Mesendoderm (in vitro differentiated cells): ENCODE data around the gene F10. TPM values are rescaled to one million over a fixed set of nuclear protein-coding genes. Genes with fewer than 3 reads are reported as not detected.

ENCODE experiments used
- DNase-seq: peaks from one replicate; pipeline ENCODE4 v3.0.0; 2013
- H2AK5ac ChIP-seq: 2 replicates; pipeline ENCODE4 v1.6.1; 2013; ENCODE audit warnings: low read length, inconsistent platforms
- H2BK120ac ChIP-seq: 2 replicates; pipeline ENCODE4 v1.6.1; 2013; ENCODE audit warnings: low read depth, mild to moderate bottlenecking, low read length, moderate library complexity, mixed read lengths
- H2BK15ac ChIP-seq: replicated peaks from 2 replicates; pipeline ENCODE4 v1.6.1; 2013; ENCODE audit warnings: low read depth, mild to moderate bottlenecking, moderate library complexity
- H2BK5ac ChIP-seq: 2 replicates; pipeline ENCODE4 v1.6.1; 2013; ENCODE audit warnings: low read length, inconsistent platforms
- H3K18ac ChIP-seq: 2 replicates; pipeline ENCODE4 v1.6.1; 2013; ENCODE audit warnings: mild to moderate bottlenecking, low read length, mixed read lengths
- H3K23ac ChIP-seq: one replicate; pipeline ENCODE4 v1.6.1; 2013; ENCODE audit warnings: low read length
- H3K27ac ChIP-seq: 2 replicates; pipeline ENCODE4 v1.5.1; 2013; ENCODE audit warnings: low read depth, mild to moderate bottlenecking, inconsistent platforms, low read length, moderate library complexity
- H3K27me3 ChIP-seq: 2 replicates; pipeline ENCODE4 v1.6.1; 2013; ENCODE audit warnings: low read length, control low read depth, mild to moderate bottlenecking, inconsistent platforms; ENCODE audit not compliant: insufficient read depth, poor library complexity
- H3K36me3 ChIP-seq: 2 replicates; pipeline ENCODE4 v1.6.1; 2013; ENCODE audit warnings: low read length, inconsistent platforms; ENCODE audit not compliant: control insufficient read depth, insufficient read depth
- H3K4ac ChIP-seq: one replicate; pipeline ENCODE4 v1.6.1; 2013; ENCODE audit warnings: low read depth, mild to moderate bottlenecking, low read length, moderate library complexity
- H3K4me1 ChIP-seq: 2 replicates; pipeline ENCODE4 v1.6.1; 2013; ENCODE audit warnings: low read depth, low read length, inconsistent platforms; ENCODE audit not compliant: control insufficient read depth
- H3K4me2 ChIP-seq: 2 replicates; pipeline ENCODE4 v1.6.1; 2013; ENCODE audit warnings: low read length
- H3K4me3 ChIP-seq: 2 replicates; pipeline ENCODE4 v1.5.1; 2013; ENCODE audit warnings: mild to moderate bottlenecking, low read length
- H3K56ac ChIP-seq: one replicate; pipeline ENCODE4 v1.6.1; 2013; ENCODE audit warnings: low read length
- H3K79me1 ChIP-seq: 2 replicates; pipeline ENCODE4 v1.6.1; 2013; ENCODE audit warnings: low read length, inconsistent platforms
- H3K79me2 ChIP-seq: 2 replicates; pipeline ENCODE4 v1.6.1; 2013; ENCODE audit warnings: mild to moderate bottlenecking, low read length; ENCODE audit not compliant: control insufficient read depth, insufficient read depth
- H3K9ac ChIP-seq: 2 replicates; pipeline ENCODE4 v1.6.1; 2013; ENCODE audit warnings: low read length, inconsistent platforms
- H4K5ac ChIP-seq: one replicate; pipeline ENCODE4 v1.6.1; 2013; ENCODE audit warnings: low read length
- H4K8ac ChIP-seq: one replicate; pipeline ENCODE4 v1.6.1; 2013; ENCODE audit warnings: low read depth, mild to moderate bottlenecking, control low read depth, low read length, moderate library complexity
- WGBS: extraction: QIAGEN DNeasy Blood & Tissue Kit; methylation state at CpG from one replicate; pipeline ENCODE4 v1.1.7; 2013; ENCODE audit warnings: low lambda C conversion rate, missing lambda C conversion rate; ENCODE audit not compliant: insufficient coverage; ENCODE audit errors: extremely low coverage; 5-methylcytosine and 5-hydroxymethylcytosine counted together
- polyA plus RNA-seq, 2 experiments: library from polyadenylated mRNA; stranded (reverse); fragments of 200-250 nt; gene quantifications; one replicate each; pipeline ENCODE4 v1.2.3, GENCODE V29; 2013

Gene F10
- polyA plus RNA-seq (2013, experiment 1 of 2), result 0.62 TPM
- polyA plus RNA-seq (2013, experiment 2 of 2), result 0.45 TPM

DNA sequence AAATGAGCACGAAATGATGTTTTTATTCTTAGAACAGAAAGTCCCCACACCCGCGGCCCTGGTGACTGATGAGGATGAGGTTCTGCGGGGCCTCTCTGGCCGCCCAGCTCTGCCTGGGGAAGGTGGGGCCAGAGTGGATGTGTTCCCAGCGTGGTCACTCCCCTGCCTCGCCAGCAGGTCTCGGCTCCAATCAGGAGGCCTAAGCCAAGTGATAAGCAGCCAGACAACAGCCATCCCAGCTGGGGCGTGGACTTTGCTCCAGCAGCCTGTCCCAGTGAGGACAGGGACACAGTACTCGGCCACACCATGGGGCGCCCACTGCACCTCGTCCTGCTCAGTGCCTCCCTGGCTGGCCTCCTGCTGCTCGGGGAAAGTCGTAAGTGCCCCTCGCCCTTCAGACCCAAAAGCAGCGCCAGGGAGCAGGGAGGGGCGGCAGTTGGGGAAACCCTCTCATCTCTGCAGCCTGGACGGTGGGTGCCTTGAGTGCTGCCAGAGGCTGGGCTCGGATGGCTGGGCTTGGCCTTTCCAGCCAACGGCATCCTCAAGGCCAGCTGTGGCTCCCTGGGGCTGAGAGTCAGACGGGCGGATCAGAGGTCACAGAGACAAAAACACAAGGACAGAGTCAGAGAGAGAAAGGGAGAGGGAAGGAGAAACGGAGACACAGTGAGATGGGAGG is at the start of gene F10:
Gene F10, plus strand, starts transcription at position 250 of the 676 bp plus-strand sequence. Its CDS starts 57 bp downstream, at position 307.
- Histone ChIP-seq H3K56ac (peak within 1 kb of the TSS; percentile 78), H4K8ac (no peak within 1 kb of the TSS), H3K23ac (peak within 1 kb of the TSS; percentile 66), H3K4me2 (no peak within 1 kb of the TSS), H4K5ac (no peak within 1 kb of the TSS), H2AK5ac (no peak within 1 kb of the TSS), H2BK5ac (no peak within 1 kb of the TSS), H3K79me1 (no peaks in the 10 kb centered on the region), H3K79me2 (no peaks in the 10 kb centered on the region), H3K27me3 (no peaks in the 10 kb centered on the region), H3K4me1 (peaks cover 2% of the 10 kb centered on the region), H3K9ac (peak within 1 kb of the TSS; percentile 32), H2BK15ac (no peak within 1 kb of the TSS), H2BK120ac (no peak within 1 kb of the TSS), H3K4me3 (no peak within 1 kb of the TSS), H3K18ac (no peak within 1 kb of the TSS), H3K36me3 (no peaks in the 10 kb centered on the region), H3K27ac (no peak within 1 kb of the TSS), H3K4ac (no peak within 1 kb of the TSS)
- no CpG with 5 or more reads among the region's 23 CpGs for WGBS
- peak; percentile 83 for DNase-seq

DNA sequence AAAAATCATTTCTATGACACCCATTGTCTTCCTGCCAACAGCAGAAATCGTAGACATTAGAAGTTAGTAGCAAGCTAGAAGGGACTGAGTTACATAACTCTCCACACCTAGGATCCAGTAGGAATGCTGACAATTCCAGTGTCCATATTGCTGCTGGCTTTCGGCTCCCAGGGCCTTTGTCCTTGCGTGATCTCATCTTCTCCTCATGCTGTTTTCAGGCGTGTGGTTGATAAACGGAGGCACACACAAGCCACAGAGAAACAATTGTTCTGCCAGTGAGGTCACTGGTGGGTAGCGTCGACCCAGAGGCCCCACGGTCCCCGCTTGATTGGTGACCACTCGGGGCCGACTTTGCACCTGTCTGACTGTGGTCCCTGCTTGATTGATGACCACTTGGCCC is 48.7 kb upstream of the F10 start:
- Histone ChIP-seq H3K4ac (no peak overlapping the region), H3K9ac (no peak overlapping the region), H2BK120ac (no peak overlapping the region), H3K18ac (no peak overlapping the region), H2BK5ac (no peak overlapping the region), H2BK15ac (no peak overlapping the region), H3K79me2 (no peaks in the 10 kb centered on the region), H3K4me1 (no peaks in the 10 kb centered on the region), H3K79me1 (no peaks in the 10 kb centered on the region), H3K56ac (no peak overlapping the region), H4K8ac (no peak overlapping the region), H3K4me3 (no peak overlapping the region), H3K36me3 (no peaks in the 10 kb centered on the region), H3K23ac (no peak overlapping the region), H2AK5ac (no peak overlapping the region), H4K5ac (no peak overlapping the region), H3K27ac (no peak overlapping the region), H3K4me2 (no peak overlapping the region), H3K27me3 (no peaks in the 10 kb centered on the region)
- no CpG with 5 or more reads among the region's 11 CpGs for WGBS
- DNase-seq, result no peak

DNA sequence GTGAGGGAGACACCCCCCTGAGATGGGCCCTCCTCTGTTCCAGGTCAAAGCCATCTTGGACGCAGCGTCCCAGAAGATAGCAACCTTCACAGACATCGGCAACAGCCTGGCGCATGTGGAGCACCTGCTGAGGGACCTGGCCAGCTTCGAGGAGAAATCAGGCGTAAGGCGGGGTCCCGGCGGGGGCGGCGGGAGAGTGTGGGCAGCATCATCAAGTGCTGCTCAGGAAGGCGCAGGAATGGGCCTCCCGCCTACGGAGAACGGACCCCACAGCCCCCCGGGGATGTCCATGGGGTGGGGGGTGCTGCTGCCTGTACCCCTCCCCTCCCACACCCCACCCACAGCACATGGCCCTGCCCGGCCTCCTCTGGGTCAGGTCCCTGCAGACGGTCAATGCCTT is 48.2 kb upstream of the F10 start:
- H2BK5ac ChIP-seq, result no peak overlapping the region
- no peak overlapping the region for H3K4me2 ChIP-seq
- H3K4me1 ChIP-seq, result no peaks in the 10 kb centered on the region
- no peak overlapping the region for H2BK15ac ChIP-seq
- no peak overlapping the region for H4K8ac ChIP-seq
- H2AK5ac ChIP-seq, result no peak overlapping the region
- no peak overlapping the region for H3K4me3 ChIP-seq
- H3K27ac ChIP-seq, result no peak overlapping the region
- no peak overlapping the region for H4K5ac ChIP-seq
- H3K79me2 ChIP-seq, result no peaks in the 10 kb centered on the region
- no peak overlapping the region for H3K4ac ChIP-seq
- H3K18ac ChIP-seq, result no peak overlapping the region
- H3K23ac ChIP-seq, result no peak overlapping the region
- DNase-seq, result no peak
- H2BK120ac ChIP-seq, result no peak overlapping the region
- H3K27me3 ChIP-seq, result no peaks in the 10 kb centered on the region
- no peak overlapping the region for H3K56ac ChIP-seq
- H3K79me1 ChIP-seq, result no peaks in the 10 kb centered on the region
- no CpG with 5 or more reads among the region's 18 CpGs for WGBS
- H3K9ac ChIP-seq, result no peak overlapping the region
- H3K36me3 ChIP-seq, result no peaks in the 10 kb centered on the region

- Histone ChIP-seq H4K8ac (no peak overlapping the region), H3K4me3 (no peak overlapping the region), H3K23ac (no peak overlapping the region), H3K4me1 (no peaks in the 10 kb centered on the region), H4K5ac (no peak overlapping the region), H2BK120ac (no peak overlapping the region), H3K36me3 (no peaks in the 10 kb centered on the region), H3K79me2 (no peaks in the 10 kb centered on the region), H3K4me2 (no peak overlapping the region), H2BK5ac (no peak overlapping the region), H2AK5ac (no peak overlapping the region), H3K56ac (no peak overlapping the region), H3K27me3 (no peaks in the 10 kb centered on the region), H3K9ac (no peak overlapping the region), H3K79me1 (no peaks in the 10 kb centered on the region), H3K18ac (no peak overlapping the region), H3K27ac (no peak overlapping the region), H3K4ac (no peak overlapping the region), H2BK15ac (no peak overlapping the region)
- DNase-seq, result no peak
- WGBS, result no CpG with 5 or more reads among the region's 22 CpGs
Observed at GRCh38 chr13:113074876-113075275, 47.7 kb upstream of the F10 start.

- no peak for DNase-seq
- no peaks in the 10 kb centered on the region for H3K79me1 ChIP-seq
- H3K4me2 ChIP-seq, result no peak overlapping the region
- H3K9ac ChIP-seq, result no peak overlapping the region
- no peak overlapping the region for H3K18ac ChIP-seq
- no peak overlapping the region for H2BK15ac ChIP-seq
- H4K5ac ChIP-seq, result no peak overlapping the region
- H2BK5ac ChIP-seq, result no peak overlapping the region
- H3K27ac ChIP-seq, result no peak overlapping the region
- no peaks in the 10 kb centered on the region for H3K27me3 ChIP-seq
- no peak overlapping the region for H3K4ac ChIP-seq
- H3K56ac ChIP-seq, result no peak overlapping the region
- no peaks in the 10 kb centered on the region for H3K4me1 ChIP-seq
- H3K4me3 ChIP-seq, result no peak overlapping the region
- no CpG with 5 or more reads among the region's 17 CpGs for WGBS
- H2BK120ac ChIP-seq, result no peak overlapping the region
- no peaks in the 10 kb centered on the region for H3K36me3 ChIP-seq
- H4K8ac ChIP-seq, result no peak overlapping the region
- no peaks in the 10 kb centered on the region for H3K79me2 ChIP-seq
- H2AK5ac ChIP-seq, result no peak overlapping the region
- H3K23ac ChIP-seq, result no peak overlapping the region
Observed at GRCh38 chr13:113075711-113076110, 46.9 kb upstream of the F10 start.
